A172 (cell line): ENCODE data around the gene NR0B2. TPM values are rescaled to one million over a fixed set of nuclear protein-coding genes. Genes with fewer than 3 reads are reported as not detected.
A peak's percentile ranks its signal among the peaks of the same experiment; 100 is the strongest.
"Not testable (repeated sequence)": the region's sequence is repeated elsewhere in the genome, so short reads cannot be mapped to it uniquely, and the experiment has no call there.

Experiments used
- DNase-seq: peaks from one replicate; pipeline ENCODE4 v3.0.0-alpha.2; 2015; ENCODE audit warnings: low spot score
- total RNA-seq: library from RNA; depleted of rRNA; stranded (reverse); fragments of >200 nt; shearing (Covaris generic); gene quantifications from 2 replicates; pipeline ENCODE4 v1.2.3, GENCODE V29; 2014; rRNA removed

Gene NR0B2
- total RNA-seq, 1 experiment from 2014 or later: not detected

DNA sequence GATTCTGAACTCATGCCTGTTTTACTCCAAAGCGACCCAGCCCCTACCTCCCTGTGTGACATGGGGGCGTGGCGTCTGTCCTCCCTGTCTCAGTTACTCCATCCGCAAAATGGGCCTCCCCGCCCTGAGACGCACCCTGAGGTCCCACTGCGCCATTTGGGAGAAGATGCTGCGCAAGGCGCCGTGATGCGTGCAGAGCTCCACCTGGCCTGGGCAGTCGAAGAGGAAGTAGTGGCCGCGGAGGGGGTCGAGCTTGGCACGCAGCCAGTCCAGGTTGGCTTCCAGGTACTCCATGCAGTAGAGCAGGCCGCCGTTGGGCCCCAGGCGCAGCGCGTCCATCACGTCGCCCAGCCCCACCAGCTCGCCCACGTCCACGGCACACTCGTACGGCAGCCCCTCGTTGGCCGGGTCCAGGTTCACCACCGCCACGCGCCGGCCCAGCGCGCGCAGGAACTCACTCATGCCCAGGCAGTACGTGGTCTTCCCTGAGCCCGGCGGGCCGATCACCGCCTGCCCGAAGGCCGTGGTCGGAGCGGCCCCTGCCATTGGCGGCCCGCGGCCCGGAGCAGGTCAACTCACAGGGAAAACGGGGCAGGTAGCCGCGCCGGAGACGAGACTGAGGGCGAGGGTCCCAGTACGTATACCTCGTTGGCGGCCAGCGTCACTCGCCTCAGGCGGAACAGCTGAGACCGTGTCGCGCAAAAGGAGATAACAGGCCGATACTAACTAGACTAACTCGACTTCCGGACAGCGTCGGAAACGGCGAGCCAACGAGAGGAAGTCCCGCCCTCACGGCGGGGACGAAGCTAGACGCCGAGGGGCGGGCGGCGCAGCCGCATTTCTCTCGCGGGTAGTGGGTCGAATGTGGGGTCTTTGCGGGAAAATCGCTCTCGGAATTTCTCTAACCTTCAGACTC is 24.0 kb downstream of the NR0B2 start, which contains the start of gene GPN2:
TSS of gene GPN2 (minus strand) at position 733 of the 916 bp plus-strand sequence. CDS start at position 546, 187 bp downstream.
- DNase-seq: peak; percentile 46

GRCh38 chr1:26888231-26888630 is 25.5 kb downstream of the NR0B2 start:
- DNase-seq: no peak

DNA sequence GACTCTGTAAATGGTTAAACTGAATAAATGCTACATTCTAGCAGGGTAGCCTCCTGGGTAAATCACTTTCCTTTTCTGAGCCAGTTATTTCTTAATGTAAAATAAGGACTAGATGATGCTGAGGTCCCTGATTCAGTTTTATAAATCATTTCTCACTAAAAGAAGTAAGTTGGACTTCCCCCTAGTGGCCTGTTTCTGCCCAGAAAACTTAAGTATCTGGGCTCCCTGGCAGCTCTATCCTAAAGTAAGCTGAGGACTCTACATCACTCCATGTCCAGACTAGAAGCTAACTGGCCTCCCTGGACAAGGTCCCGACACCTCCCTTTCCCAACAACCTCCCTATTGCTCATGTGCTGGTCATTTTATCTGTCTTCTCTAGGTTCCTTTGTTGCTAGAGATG is 26.6 kb downstream of the NR0B2 start:
- peak; percentile 24 for DNase-seq

DNA sequence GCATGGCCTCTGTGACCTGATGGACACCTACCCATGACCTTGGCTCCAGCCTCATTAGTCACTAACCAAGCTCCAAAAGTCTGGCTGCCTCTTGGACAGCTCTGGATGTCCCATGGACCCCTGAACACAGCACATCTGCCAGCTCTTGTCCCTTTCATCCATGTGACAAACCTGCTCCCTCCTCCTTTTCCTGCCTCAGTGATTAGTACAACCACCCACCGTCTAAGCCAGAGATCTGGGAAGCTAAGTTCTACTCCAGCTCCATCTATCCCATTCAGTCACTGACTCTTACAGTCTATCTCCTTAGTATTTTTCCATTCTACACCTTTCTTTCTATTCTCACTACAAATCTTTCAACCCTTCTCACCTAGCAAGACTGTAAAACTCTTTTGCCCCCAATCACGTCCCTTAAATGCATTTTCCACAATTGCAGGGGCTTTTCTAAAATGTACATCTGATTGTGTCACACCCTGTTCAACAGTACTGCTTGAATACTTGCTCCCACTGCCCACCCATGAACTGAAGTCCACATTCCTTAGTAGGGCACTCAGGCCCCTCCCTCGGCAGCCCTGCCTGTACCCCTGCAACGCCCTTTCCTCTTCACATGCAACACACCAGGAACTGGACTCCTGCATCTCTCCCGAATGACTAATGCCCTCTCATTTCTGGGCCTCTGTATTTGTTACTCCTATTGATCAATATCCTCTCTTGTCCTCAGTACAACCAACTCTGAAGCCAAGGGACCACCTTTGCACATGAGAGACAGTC is 30.9 kb downstream of the NR0B2 start:
- DNase-seq: no peak

DNA sequence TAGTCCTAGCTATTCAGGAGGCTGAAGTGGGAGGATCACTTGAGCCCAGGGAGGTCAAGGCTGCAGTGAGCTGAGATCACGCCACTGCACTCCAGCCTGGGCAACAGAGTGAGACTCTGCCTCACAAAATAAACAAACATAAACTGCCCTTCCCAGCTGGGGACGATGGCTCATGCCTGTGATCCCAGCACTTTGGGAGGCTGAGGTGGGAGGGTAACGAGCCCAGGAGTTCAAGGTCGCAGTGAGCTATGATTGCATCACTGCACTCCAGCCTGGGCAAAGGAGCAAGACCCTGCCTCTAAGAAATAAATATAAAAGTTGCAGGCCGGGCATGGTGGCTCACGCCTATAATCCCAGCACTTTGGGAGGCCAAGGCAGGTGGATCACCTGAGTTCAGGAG is 32.2 kb downstream of the NR0B2 start:
- not testable (repeated sequence) for DNase-seq

DNA sequence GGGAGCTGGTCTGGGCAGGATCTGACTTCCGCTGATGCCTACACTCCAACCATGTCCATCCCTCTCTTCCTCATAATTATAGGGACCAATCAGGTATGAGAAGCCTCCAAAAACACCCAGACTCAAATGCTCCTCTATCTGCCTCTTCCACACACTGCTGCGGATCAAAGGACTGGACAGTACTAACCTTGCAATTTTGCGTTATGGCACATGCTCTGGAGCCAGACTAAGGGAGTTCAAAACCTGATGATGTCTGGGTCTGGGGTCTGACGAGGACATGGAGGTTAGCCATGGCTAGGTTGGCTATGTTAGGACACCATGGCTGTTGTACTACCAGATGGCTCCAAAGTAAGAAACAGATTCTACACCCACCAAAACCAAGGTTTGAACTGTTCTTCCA is 34.0 kb downstream of the NR0B2 start:
- no peak for DNase-seq

DNA sequence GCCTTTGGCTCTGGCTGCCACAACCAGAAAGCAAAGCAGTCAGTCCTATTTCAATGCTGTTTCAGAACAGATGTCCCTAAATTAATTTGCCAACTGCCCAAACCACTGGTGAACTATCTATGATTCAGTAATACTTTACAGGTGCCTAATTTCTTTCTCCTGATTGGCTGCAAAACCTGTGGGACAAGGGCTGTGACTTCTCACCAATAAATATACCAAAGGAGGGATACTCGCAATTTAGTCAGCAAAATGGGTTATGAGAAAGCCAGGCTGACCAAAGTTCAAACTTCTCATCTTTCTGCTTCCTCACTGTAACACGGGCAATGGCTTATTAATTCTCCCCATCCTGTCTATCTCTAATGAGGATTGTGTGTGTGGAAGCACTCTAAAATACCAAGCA is 36.4 kb downstream of the NR0B2 start:
- no peak for DNase-seq

DNA sequence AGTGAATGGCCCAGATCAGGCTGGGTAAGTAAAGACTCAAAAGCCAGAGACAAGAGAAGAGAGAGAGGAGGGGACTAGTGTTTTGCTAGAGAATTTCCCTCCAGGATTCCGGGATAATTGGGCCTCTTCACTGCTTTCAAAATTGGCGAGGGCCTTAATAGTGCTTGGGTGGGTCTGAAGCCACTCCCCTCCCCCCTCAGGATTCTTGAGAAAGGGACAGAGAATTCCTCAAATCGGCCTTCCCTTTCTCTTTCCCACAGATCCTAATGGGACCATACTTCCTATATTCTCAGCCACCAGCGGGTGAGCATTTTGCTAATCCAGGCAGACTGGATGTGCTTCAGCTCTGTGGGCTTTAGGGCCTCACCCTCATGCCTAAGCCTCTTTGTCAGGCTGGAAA is 38.9 kb downstream of the NR0B2 start:
- no peak for DNase-seq

- not testable (repeated sequence) for DNase-seq
Measured at GRCh38 chr1:26873097-26873496, 40.7 kb downstream of the NR0B2 start.

- peak; percentile 92 for DNase-seq
Measured at GRCh38 chr1:26864610-26865480, 48.9 kb downstream of the NR0B2 start.

- DNase-seq: no peak
Measured at GRCh38 chr1:26863685-26864077, 50.1 kb downstream of the NR0B2 start.

- DNase-seq: peak; percentile 85
Measured at GRCh38 chr1:26862781-26863684, 50.7 kb downstream of the NR0B2 start, which contains the start of gene SFN. Gene SFN, plus strand, starts transcription at chr1:26863149. Its CDS starts 64 bp downstream, at chr1:26863213.

DNA sequence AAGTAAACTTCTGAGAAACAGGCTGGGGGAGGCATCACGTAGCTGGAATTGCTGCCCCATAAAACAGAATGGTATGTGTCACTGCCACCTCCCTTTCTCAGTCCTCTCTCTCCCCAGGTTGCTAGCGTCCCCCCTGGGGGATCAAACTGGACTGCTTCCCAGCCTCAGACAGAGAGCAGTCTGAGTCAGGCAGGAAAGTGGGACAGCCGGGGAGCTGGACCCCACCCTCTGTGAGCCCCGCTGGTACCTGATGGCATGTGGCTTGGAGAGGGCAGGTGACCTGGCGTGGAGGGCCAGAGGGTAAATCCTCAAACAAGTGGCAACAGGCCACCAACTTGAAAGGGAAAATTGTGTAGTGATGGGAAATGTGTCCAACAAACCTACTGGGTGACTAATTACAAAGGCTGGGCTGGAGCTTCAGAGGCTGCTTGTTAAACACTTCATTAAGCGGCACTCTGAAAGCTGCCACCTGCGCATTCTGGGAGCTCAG is 51.8 kb downstream of the NR0B2 start:
- DNase-seq: peak; percentile 63

Other genes with a start within 250 kb of the NR0B2 start
- gene ARID1A, start 218.0 kb downstream of the NR0B2 start, total RNA-seq: 8.3 and 9.8 TPM in 2 replicates
- gene PIGV, start 126.0 kb downstream of the NR0B2 start, total RNA-seq: 8.0 and 8.9 TPM in 2 replicates
- 15.0 and 32.4 TPM in 2 replicates for gene ZDHHC18, start 87.3 kb downstream of the NR0B2 start, total RNA-seq
- gene SFN, start 50.8 kb downstream of the NR0B2 start, total RNA-seq: 20.6 and 30.1 TPM in 2 replicates
- 6.0 and 6.8 TPM in 2 replicates for gene GPN2, start 23.7 kb downstream of the NR0B2 start, total RNA-seq
- 5.0 and 5.9 TPM in 2 replicates for gene GPATCH3, start 13.5 kb downstream of the NR0B2 start, total RNA-seq
- 70.8 and 79.2 TPM in 2 replicates for gene NUDC, start 7.8 kb upstream of the NR0B2 start, total RNA-seq
- gene KDF1, start 46.5 kb upstream of the NR0B2 start, total RNA-seq: not detected in 2 replicates
- 19.3 and 23.9 TPM in 2 replicates for gene TRNP1, start 79.7 kb upstream of the NR0B2 start, total RNA-seq
- 15.9 and 25.8 TPM in 2 replicates for gene TENT5B, start 98.9 kb upstream of the NR0B2 start, total RNA-seq
- gene SLC9A1, start 241.2 kb upstream of the NR0B2 start, total RNA-seq: 2.3 and 5.2 TPM in 2 replicates